Adrenal gland (tissue), 12 donors: ENCODE data around the gene INPP4A. TPM values are rescaled to one million over a fixed set of nuclear protein-coding genes. Genes with fewer than 3 reads are reported as not detected.

Experiments
- DNase-seq, 7 donors: peaks; one replicate each; pipeline ENCODE4 v3.0.0-alpha.2; 2019 to 2020
- H3K27ac ChIP-seq, 5 donors: fragments of 200-600 bp; sonication (generic) in 4 of 5; 1 replicate in 3 of 5; 2 replicates in 2 of 5; pipeline versions ENCODE4 v1.5.1 to v1.8.0; 2016 to 2020; ENCODE audit warnings: mild to moderate bottlenecking in 1 of 5
- H3K27me3 ChIP-seq: fragments of 200-600 bp; 2 replicates; pipeline ENCODE4 v1.8.0; 2021
- H3K36me3 ChIP-seq, 2 donors: fragments of 200-600 bp; replicated peaks in 1 of 2; 1 replicate in 1 of 2; 2 replicates in 1 of 2; pipeline versions ENCODE4 v1.5.1 to v1.8.0; 2018 to 2022
- H3K4me1 ChIP-seq, 2 donors: fragments of 200-600 bp; replicated peaks in 1 of 2; 1 replicate in 1 of 2; 2 replicates in 1 of 2; pipeline versions ENCODE4 v1.5.1 to v1.8.0; 2018 to 2021
- H3K4me3 ChIP-seq, 4 donors: fragments of 200-600 bp; sonication (generic) in 3 of 4; one replicate each; pipeline ENCODE4 v1.5.1; 2016 to 2018
- H3K9me3 ChIP-seq, 3 donors: fragments of 200-600 bp; sonication (generic) in 1 of 3; replicated peaks in 1 of 3; 1 replicate in 2 of 3; 2 replicates in 1 of 3; pipeline versions ENCODE4 v1.5.1 to v1.8.0; 2016 to 2021
- CTCF ChIP-seq, 6 experiments: fragments of 450-650 bp in 4 of 6; fragments of 200-600 bp in 2 of 6; sonication (generic) in 1 of 6; IDR thresholded peaks; 1 replicate in 5 of 6; 2 replicates in 1 of 6; pipeline versions ENCODE4 v1.5.1 to v1.8.0; 2016 to 2021; ENCODE audit warnings: antibody characterized with exemption in 6 of 6, mild to moderate bottlenecking in 2 of 6, moderate library complexity in 1 of 6
- POLR2A ChIP-seq, 2 donors: fragments of 450-650 bp; IDR thresholded peaks; one replicate each; pipeline ENCODE4 v1.6.1; 2017; ENCODE audit warnings: antibody characterized with exemption in 2 of 2, mild to moderate bottlenecking in 2 of 2, moderate library complexity in 1 of 2
- WGBS, 4 donors: extraction: QIAGEN DNeasy Blood & Tissue Kit in 2 of 4; methylation state at CpG; one replicate each; pipeline versions ENCODE4 v1.1.5 to v1.1.7; 2013 to 2017; 5-methylcytosine and 5-hydroxymethylcytosine counted together
- intact Hi-C, 2 donors: fragments of 100-400 bp; cut with DNase I; formaldehyde crosslinking; loops; one replicate each; pipeline versions ENCODE4 v1.14.1 to v1.15.0; 2022 to 2023
- polyA plus RNA-seq, 3 donors: library from polyadenylated mRNA; stranded (reverse); fragments of 200-250 nt in 2 of 3; fragments of 350-450 nt in 1 of 3; fragmentation: Illumina TruSeq in 1 of 3; extraction: RNeasy Lipid Tissue Mini Kit (QIAGEN cat#74804) in 1 of 3; gene quantifications; one replicate each; pipeline ENCODE4 v1.2.3, GENCODE V29; 2013 to 2014
- total RNA-seq, 9 donors: library from RNA; depleted of rRNA in 4 of 9; stranded (reverse); fragments of >200 nt in 4 of 9; fragments of 120-200 nt in 1 of 9; fragmentation: NEBNext Ultra II Directional in 1 of 9; extraction: Animal tissue kit (Norgen Biotek cat#: 25700) in 1 of 9; gene quantifications; one replicate each; pipeline versions ENCODE4 v1.1.0 to v1.2.4, GENCODE V29; 2013 to 2023
- donor health status: healthy with polysubstance abuse.
- donor health status: Bipolar disorder and iron deficiency.
- donor health status: DM: yes; HTN: yes; CAD: no.
- donor health status: DM: no; HTN: no; CAD: no.
- donor health status: DM: no; HTN: no; CAD: no.
- donor health status: DM: yes; HTN: yes; CAD: no.

INPP4A gene
- total and polyA plus RNA-seq, 12 donors = 8.8 to 40.5 (median 27.3) TPM

- intact Hi-C loops = no loop called here
- peaks cover 26 to 65% of the 10 kb centered on the region in 2 donors for H3K4me1 ChIP-seq
- no peak overlapping the region for H3K27ac ChIP-seq
- WGBS, 4 donors = 76 to 87% (median 79%) methylated on average over 5 to 6 of the region's 6 CpGs
- no peaks in the 10 kb centered on the region for H3K36me3 ChIP-seq
- no peak overlapping the region for H3K4me3 ChIP-seq
- peak in 3 of 7 donors; percentile 16 to 57 (median 23) for DNase-seq
- H3K27me3 ChIP-seq = no peaks in the 10 kb centered on the region
- TF ChIP-seq POLR2A (IDR thresholded peaks at IDR 0.05) = no peak
- TF ChIP-seq CTCF (IDR thresholded peaks at IDR 0.05) = no peak
- H3K9me3 ChIP-seq = no peaks in the 10 kb centered on the region
Observed at GRCh38 chr2:98461498-98462049, 16.9 kb downstream of the INPP4A start.

GRCh38 chr2:98463081-98463481 lies 18.4 kb downstream of the INPP4A start:
- TF ChIP-seq CTCF (IDR thresholded peaks at IDR 0.05) (no peak), POLR2A (IDR thresholded peaks at IDR 0.05) (no peak)
- 94 to 98% (median 96%) methylated on average over 7 to 11 of the region's 11 CpGs for WGBS, 4 donors
- peak in 3 of 7 donors; percentile 7 to 54 (median 11) for DNase-seq
- Histone ChIP-seq H3K4me3 (no peak overlapping the region), H3K27me3 (no peaks in the 10 kb centered on the region), H3K27ac (no peak overlapping the region), H3K36me3 (no peaks in the 10 kb centered on the region), H3K9me3 (no peaks in the 10 kb centered on the region), H3K4me1 (peaks cover 27 to 57% of the 10 kb centered on the region in 2 donors)
- intact Hi-C loops = no loop called here

GRCh38 chr2:98463551-98463971 lies 18.9 kb downstream of the INPP4A start:
- H3K27me3 ChIP-seq = no peaks in the 10 kb centered on the region
- WGBS, 4 donors = 80 to 94% (median 87%) methylated on average over 9 to 10 of the region's 10 CpGs
- intact Hi-C loops = no loop called here
- H3K4me3 ChIP-seq = no peak overlapping the region
- H3K4me1 ChIP-seq = peaks cover 27 to 57% of the 10 kb centered on the region in 2 donors
- peak overlapping the region in 1 of 5 donors; percentile 45 for H3K27ac ChIP-seq
- no peak for TF ChIP-seq CTCF (IDR thresholded peaks at IDR 0.05)
- TF ChIP-seq POLR2A (IDR thresholded peaks at IDR 0.05) = no peak
- peak in 2 of 7 donors; percentile 9 to 48 for DNase-seq
- no peaks in the 10 kb centered on the region for H3K9me3 ChIP-seq
- no peaks in the 10 kb centered on the region for H3K36me3 ChIP-seq

GRCh38 chr2:98463988-98464771 lies 19.5 kb downstream of the INPP4A start:
- no peaks in the 10 kb centered on the region for H3K9me3 ChIP-seq
- WGBS, 4 donors = 63 to 78% (median 72%) methylated on average over 10 of the region's 10 CpGs
- no peak overlapping the region for H3K4me3 ChIP-seq
- intact Hi-C loops = no loop called here
- peak in 2 of 7 donors; percentile 39 to 58 for DNase-seq
- no peaks in the 10 kb centered on the region for H3K36me3 ChIP-seq
- H3K4me1 ChIP-seq = peaks cover 27 to 57% of the 10 kb centered on the region in 2 donors
- H3K27ac ChIP-seq = peak overlapping the region; percentile 11 to 80 (median 56)
- H3K27me3 ChIP-seq = no peaks in the 10 kb centered on the region
- TF ChIP-seq POLR2A (IDR thresholded peaks at IDR 0.05) = no peak
- no peak for TF ChIP-seq CTCF (IDR thresholded peaks at IDR 0.05)
